CD4-positive, alpha-beta T cell treated with Interleukin-17A for 4 hours (primary cell): ENCODE results near the gene STS.

Experiments
- DNase-seq: peaks from one replicate; pipeline ENCODE4 v3.0.0-alpha.2; 2020; ENCODE audit warnings: mixed read lengths

STS gene, protein sequence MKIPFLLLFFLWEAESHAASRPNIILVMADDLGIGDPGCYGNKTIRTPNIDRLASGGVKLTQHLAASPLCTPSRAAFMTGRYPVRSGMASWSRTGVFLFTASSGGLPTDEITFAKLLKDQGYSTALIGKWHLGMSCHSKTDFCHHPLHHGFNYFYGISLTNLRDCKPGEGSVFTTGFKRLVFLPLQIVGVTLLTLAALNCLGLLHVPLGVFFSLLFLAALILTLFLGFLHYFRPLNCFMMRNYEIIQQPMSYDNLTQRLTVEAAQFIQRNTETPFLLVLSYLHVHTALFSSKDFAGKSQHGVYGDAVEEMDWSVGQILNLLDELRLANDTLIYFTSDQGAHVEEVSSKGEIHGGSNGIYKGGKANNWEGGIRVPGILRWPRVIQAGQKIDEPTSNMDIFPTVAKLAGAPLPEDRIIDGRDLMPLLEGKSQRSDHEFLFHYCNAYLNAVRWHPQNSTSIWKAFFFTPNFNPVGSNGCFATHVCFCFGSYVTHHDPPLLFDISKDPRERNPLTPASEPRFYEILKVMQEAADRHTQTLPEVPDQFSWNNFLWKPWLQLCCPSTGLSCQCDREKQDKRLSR

DNA sequence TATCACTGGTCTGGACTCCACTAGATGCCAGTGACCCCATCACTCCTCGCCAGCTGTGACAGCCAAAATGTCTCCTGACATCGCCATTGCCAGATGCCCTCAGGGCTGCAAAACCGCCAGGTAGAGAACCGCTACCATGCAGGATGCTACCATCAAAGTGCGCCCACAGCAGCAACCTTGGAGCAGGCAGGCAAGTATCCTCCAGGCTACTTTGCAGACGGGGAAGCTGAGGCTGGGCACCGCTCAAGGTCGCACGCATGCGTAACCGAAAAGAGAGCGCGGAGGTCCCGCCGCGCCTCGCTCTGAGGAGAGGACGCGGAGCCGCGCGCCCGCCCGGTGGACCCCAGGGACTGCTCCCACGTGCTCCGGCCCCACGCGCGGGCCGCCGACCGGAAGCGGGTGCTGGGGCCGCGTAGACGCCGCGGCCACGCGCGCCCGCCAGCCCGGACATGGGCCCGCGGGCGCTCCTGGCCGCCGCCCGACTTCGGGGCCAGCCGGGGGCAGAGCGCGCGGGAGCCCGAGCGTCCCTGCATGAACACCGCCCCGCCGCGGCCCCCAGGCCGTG is at the start of gene STS:
TSS of gene STS (plus strand) at position 300 of the 565 bp plus-strand sequence. CDS start 105,488 bp downstream, outside the sequence.
- peak; percentile 62 for DNase-seq

DNA sequence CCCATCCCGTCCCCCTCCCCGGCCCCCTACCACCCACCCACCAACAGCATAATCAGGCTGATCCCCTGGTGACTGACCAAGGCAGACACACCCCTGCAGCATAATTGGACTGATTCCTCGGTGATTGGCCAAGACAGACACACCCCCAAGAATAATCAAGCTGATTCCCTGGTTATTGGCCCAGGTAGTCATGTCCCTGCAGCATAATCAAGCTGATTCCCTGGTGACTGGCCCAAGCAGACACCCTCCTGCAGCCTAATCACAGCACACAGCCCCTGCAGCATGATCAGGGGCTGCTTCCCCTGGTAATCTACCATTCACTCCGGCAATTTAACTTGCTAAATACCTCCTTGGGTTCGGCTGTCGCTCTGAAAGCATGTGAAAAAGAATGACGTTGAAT is 47.5 kb upstream of the STS start:
- no peak for DNase-seq

DNA sequence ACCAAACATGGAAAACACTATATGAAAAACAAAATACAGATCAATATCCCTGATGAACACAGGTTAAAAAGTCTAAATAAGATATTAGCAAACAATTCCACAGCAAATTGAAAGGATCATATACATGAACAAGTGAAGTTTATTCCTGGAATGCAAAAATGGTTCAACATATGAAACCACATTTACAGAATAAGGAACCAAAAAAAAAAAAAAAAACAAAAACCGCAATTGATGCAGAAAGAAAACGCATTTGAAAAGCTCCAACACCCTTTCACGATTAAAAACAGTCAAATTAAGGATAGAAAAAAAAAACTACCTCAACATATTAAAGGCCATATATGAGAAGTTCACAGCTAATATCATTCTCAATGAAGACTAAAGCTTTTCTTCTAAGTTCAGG is 45.4 kb upstream of the STS start:
- DNase-seq: no peak

DNA sequence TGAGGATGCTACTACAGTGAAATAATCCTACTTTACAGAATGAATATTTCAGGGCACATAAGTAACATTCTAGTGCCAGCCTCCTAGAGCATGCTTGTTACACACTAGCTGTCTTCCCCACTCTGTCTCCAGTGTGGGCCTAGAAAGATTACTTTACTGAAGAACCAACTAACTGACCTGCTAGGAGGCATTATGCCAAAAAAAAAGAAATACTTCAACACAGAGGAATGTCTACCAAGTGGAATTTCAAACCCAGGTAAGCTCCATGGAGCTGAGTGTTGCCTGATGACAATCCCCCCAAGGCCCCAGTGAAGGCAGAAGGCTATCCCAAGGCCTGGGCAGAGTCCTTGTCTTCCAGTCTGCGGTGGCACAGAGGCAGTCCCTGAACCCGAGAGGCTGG is 40.9 kb upstream of the STS start:
- DNase-seq: no peak

DNA sequence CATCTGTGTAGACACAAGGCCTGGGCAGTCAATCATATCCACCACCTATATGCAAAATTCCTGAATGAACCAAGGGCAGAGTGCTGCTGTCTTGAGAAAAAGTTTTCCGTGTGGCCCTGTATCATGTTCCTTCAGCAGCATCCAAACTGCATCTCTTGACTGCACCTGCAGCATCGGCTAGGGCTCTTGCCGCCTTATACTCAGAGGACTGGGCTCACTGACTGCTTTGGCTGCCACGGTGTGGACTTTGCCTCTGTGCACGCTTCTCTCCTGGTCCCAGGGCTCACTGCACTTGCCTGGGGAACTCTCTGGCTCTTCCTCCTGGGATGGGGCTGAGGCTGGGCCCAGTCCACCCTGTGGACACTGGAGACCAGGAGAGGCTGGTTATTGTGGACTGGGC is 39.5 kb upstream of the STS start:
- no peak for DNase-seq

DNA sequence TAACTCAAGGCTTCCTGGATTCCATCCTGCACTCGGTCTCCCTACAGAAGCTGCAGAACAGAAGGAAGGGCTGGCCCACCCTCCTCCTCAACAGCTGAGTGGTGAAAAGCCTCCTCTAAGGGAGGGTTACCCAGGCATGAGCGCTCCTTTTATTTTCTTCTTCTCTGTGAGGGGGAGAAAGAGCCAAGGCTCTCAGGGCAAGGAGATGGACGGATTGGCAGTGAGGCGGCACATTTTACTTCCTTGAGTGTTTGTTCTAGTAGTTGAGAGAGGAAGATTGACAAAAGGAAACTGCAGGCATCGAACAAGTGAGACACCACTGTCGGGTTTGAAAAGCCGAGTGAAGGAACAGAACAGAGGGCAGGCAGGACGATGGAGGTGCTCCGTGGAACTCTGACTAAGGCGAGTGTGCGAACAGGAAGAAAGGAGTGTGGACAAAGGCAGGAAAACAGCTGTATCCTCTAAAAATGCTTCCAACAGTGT is 38.4 kb upstream of the STS start:
- no peak for DNase-seq

DNA sequence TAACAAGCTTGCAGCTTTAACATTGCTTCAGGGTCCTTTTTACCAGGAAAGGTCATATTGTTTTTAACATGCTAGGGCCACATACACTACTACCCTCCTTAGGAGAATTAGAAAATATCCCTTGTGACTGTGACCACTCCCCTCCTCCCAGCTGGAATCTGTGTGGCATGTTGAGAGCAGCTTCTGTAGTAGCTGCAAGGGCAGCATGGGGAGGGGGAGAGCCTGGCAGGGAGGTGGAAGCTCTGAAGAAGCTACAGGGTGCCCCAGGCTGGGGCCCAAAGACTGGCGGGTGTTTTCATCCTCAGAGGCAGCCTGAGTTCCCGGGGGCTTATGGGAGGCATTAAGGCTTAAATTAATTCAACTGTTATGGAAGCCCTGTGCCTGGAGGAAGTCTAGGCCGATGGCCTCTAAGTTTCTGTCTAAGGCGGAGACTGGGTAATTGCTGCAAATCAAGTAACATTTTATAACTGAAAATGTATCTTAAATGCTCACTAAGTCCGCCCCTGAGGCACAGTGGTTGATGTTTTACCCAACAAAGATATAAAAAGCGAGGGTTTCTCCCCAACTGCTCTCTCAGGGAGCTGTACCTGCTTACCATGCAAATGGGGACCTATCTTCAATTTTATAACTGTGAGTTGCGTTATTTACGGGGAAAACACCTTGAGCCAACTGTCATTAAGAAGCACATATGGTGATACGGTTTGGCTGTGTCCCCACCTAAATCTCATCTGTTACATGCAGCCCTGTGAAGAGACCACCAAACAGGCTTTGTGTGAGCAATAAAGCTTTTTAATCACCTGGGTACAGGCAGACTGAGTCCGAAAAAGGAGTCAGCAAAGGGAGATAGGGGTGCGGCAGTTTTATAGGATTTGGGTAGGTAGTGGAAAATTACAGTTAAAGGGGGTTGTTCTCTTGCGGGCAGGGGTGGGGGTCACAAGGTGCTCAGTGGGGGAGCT is 37.4 kb upstream of the STS start:
- DNase-seq: no peak

DNA sequence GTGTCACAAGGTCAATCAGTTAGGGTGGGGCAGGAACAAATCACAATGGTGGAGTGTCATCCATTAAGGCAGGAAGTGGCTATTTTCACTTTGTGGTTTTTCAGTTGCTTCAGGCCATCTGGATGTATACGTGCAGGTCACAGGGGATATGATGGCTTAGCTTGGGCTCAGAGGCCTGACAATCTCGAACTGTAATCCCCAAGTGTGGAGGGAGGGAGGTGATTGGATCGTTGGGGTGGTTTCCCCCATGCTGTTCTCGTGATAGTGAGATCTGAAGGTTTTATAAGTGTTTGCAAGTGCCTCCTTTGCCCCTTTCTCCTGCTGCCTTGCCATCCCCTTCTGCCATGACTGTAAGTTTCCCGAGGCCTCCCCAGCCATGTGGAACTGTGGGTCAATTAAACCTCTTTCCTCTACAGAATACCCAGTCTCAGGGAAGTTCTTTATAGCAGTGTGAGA is 36.7 kb upstream of the STS start:
- DNase-seq: no peak

DNA sequence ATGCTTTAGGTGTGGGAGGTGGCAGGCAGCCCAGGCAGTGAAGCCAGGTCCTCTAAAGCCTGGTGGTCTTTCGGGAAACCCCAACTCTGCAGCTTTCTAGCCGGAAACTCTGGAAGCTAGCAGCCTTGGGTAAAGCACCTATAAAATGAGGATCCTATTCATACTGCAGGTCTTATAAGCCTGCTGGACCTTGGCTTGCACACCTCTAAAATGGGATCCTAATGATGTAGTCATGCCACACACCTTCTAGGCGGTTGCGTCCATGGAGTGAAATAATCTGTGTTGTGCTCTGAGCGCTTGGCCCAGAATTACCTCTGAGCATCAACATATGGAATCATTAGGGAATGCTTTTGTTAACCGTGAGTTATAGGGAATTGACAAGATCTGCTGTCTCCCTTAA is 36.0 kb upstream of the STS start:
- no peak for DNase-seq

DNA sequence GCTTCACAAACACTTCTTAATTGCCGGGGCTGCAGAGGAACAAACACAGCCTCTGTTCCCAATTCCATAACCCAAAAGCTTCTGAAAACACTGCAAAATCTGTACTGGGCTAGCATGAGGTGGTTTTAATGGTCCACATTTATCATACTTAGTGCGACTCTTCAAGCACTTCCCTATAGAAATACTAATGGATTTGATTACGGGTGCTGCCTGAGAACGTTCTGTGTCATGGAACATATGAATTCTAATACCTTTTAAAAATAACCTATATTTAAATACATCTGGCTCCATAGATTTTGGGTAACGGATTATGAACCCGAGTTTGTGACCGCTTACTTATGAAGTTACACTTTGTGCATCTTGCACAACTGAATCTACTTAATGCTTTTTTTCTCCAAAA is 35.4 kb upstream of the STS start:
- no peak for DNase-seq

DNA sequence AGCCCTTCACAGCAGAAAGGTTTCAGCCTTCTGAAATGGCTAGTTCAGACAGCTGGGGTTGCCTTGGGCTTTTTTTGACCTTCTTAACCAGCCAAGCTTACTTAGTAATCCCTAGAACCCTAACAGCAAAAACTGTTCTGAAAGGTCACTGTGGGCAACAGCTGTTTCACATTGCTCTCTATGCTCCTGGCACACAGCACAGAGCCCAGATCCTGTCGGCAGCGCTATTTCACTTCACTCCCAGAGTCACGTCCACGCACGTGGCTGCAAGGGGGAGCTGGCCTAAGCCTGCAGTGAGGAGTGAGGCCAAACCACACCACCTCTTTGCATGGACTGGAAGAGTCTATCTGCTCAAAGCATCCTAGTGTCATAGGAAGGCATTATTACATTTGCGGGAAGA is 32.0 kb upstream of the STS start:
- no peak for DNase-seq

DNA sequence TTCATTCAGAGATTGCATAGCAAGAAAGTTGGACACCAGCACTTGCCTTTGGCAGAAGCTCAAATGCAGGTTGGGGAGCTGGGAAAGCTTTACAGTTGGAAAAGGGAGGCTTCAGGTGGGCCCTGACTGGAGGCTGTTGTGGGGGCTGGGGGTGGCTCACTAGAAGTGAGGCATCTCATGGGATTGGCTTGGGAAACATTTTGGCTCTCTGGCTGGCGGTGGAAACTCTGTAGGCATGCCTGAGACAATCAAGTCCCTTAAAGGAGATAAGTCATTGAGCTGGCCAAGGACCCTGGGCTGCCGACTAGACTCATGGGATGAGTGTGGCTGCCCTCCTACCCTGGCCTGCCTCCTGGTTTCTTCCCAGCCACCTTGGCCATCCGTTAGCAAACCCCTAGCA is 31.4 kb upstream of the STS start:
- no peak for DNase-seq

DNA sequence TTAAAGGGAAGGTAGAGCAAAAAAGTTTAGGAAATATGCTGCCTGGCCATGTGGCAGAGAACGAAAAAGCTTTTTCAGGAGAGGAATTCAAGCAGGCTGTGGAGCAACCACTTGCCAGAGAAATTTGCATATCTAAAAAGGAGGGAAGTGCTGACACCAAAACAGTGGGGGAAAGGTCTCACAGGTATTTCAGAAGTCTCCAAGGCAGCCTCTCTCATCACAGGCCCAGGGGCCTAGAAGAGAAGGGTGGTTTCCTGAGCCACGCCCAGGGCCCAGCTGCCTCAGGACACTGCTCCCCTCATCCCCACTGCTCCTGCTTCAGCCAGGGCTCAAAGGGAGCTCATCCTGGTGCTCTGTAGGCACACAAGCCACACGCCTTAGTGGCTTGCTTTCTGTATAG is 29.9 kb upstream of the STS start:
- DNase-seq: no peak

DNA sequence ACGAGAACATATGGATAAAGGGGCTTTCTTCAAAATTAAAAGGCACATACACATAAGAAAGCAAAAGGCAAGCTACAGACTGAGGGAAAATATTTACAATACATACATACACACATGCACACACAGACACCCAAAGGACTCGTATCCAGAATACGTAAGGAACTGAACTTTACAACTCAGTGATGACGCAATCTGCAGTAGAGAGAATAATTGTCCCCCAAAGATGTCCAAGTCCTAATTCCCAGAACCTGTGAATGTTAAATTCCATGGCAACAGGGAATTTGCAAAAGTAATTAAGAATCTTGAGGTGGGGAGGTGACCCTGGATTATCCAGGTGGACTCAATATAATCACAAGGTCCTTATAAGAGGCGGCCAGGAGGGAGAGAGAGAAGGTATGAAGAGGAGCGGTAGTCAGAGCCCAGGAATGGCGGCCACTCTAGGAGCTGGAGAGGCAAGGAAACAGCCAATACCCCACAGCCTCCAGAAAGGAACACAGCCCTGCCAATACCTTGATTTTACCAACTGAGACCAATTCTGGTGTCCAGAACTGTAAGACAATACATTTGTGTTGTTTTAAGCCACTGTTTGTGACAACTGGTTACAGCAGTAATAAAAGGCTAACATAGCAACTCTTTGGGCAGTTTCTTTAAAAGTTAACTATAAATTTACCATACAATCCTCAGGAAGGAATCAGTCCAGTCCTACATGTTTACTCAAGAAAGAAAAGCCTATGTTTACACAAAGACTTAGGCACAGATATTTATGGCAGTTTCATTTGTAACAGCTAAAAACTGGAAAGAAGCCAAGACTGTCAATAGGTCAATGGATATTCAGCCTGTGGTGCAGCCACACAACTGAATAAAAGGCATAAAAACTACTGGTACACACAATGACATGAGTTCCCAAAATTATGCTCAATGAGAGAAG is 27.3 kb upstream of the STS start:
- DNase-seq: no peak

DNA sequence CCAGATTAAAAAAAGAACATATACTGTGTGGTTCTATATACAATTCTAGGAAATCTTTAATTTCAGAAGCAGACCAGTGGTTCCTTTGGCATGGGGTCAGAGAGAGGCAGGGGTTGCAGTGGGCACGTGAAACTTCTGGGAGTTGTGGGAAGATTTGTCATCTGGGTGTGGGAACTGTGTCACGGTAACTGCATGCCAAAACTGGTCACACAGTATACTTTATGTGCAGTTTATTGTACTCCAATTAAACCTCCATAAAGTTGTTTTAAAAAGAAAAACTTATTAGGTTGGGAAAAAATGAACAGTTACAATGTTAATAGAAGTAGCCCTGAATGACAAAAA is 26.7 kb upstream of the STS start:
- no peak for DNase-seq

DNA sequence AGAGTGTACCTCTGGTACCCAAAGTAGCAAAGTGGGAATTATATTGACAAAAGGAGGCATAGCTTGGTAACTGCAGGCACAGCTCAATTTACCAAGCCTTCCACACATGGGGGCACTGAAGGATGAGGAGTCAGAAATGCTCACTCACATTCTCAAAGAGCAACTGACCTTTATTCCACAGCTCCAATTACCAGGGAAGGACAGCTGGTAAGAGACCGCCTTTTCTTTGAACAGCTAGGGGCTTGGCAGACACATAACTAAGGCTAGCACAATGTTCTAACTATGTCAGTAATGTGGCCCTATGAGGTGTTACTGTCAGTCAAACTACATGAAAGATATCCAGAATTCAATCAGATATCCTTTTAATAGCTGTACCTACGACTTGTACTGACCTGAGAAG is 20.5 kb upstream of the STS start:
- DNase-seq: no peak

DNA sequence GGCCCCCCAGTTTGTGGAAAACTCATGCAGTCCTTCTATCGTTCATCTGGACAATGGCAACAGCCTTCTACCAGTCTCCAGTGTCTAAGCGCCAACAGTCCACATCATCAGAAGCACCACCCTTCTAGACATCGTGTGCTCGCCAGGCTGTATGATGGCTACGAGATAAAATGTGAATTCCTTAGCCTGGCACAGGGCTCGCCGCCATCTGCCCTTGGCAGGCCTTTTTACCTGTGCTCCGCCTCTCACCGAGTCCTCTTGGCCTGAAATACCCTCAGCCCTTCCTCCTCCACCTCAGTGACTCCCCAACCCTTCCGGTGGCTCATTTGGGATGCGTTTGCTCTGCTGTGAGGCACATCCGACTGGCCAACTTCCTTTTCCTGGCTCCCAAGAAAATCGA is 15.9 kb upstream of the STS start:
- no peak for DNase-seq

DNA sequence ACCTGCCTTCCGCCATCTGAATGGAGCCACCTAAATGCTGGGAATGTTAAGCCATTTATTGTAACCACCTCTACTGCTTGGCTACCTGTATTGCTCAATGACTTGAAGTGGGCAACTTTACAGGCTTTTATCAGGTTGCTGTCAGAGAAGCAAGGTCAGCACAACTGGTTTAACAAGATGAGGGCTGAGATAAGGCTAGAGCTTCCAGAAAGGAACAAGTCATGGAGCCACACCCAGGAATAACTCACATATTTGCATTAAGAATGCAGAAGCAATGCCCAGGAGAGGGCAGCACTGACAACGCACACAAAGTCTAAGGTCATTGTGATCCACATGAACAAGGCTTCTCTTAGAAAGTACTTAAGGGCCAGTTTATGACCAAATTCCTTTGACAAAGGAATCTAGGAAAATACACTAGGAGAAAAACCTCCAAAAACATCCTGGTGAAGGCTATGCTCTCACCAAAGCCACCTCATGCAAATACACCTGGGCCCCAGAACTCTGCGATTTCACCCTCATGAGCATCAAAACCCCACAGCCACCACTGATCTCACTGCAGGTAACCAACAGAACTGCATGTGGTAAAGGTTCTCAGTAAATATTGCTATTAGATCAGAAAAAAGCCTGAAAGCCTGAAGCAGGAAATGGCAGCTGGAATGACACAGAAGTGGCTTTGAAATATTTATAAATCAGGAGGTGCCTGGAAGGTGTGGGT is 15.0 kb upstream of the STS start:
- peak; percentile 52 for DNase-seq

DNA sequence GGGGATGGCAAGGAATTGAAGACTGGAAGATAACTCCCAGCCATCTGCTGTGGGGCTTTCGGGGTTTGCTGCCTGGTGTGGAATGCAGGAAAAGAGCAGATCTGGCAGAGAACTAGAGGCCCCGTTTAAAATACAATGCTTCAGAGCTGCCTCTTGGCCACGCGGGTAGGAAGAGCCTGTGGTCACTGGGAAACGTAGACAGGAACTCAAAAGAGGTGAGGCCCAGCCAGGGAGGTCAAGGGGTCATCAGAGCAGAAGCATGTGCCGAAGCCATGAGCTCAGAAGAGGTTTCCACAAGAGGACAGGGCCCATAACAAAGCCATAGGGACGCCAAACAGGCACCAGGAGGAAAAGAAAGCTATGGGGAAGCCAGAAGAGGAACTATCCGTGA is 14.5 kb upstream of the STS start:
- DNase-seq: no peak

DNA sequence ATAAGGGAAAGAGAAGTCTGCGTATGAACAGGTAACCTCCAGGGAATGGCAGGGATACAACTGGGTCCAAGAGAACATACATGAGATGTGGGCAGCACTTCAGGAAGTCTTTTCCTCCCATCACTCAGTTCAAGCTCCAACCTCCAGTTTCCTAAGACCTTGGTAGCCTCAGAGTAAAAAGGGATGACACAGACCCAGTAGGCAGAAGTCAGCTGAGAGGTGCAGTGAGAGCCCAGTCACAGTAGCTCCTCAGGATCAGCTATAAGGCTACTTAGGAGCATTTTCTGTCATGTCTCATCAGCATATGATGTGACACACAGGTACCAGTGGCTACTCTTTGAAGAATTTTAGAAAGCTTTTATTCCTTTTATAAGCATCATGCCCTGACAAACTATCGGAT is 12.5 kb upstream of the STS start:
- DNase-seq: no peak
